HG03139 (cell line): ENCODE results near the gene PANK4.
A peak's percentile ranks its signal among the peaks of the same experiment; 100 is the strongest.

Experiments used
- ATAC-seq: cut with Tn5 transposase; IDR thresholded peaks from one replicate; pipeline ENCODE4 v1.9.1; 2021; ENCODE audit not compliant: unreplicated experiment

Gene PANK4

DNA sequence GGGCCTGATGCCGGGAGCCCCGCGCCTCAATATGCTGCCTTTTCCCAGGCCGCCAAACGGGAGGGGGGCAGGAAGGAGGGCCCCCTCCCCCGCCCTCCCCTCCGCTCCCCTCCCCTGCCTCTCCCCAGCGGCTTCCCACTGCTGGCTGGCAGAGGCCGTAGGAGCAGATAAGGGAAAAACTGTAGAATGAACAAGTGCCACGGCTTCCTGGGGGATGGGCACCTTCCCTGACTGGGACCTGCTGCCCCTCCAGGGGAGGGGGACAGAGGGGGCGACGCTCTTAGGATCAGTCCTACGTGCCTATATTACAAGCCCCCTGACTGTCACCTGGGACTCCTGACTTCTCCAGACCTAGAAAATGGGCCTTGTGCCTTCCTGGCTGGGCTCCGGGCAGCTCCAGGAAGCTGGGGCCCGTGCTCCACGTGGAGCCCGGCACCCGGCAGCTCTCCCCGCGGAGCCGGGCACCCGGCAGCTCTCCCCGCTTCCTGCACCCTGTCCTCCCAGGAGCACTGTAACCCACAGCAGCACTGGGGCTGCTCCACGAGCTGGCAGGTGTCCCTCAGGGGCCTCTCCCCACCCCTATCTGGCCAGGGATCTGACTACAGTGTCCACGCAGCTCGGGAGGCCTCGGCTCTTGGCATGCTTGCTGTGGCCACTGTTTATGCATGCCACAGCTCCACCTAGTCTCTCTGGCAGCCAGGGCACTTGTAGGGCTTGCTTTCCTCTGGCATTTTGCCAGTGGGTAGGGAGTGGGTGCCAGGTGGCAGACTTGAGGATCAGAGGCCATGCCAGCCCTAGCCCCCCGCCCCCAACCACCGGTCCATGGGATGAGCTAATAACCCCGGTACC lies 4.3 kb upstream of the PANK4 start:
- ATAC-seq = no peak

DNA sequence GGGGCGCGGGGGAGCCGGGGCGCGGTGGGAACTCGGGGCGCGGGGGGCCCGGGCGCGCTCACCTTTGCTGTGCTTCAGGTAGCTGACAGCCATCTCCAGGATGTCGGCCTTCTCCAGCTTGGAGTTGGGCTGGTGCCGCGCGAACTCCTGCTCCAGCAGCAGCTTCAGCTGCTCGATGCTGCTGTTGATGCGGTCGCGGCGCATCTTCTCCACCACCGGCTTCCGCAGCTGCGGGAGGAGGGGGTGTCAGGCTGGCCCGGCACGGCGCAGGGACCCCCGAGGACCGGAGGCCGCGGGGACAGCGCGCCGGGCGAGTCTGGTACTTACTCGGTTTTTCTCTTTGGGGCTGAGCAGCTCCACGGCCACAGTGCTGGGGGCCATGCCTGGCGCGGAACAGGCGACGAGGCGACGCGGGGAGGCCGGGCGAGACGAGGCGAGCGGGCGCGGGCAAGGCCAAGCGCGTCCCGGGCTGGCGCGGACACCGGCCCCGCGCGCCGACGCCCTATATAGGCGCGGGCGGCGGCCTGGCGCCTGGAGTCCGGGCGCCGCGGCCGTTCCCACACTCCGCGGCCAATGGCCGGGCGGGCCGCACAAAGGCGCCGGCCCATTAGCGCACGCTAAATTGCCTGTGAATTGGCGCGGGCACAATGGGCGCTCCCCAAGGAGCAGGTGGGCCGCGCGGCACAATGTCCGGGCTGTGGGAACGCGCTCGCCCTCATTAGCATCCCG lies 3.6 kb upstream of the PANK4 start, which contains the start of gene HES5:
TSS of gene HES5 (minus strand) at position 480 of the 729 bp plus-strand sequence. CDS start at position 381, 99 bp downstream.
- ATAC-seq = no peak

DNA sequence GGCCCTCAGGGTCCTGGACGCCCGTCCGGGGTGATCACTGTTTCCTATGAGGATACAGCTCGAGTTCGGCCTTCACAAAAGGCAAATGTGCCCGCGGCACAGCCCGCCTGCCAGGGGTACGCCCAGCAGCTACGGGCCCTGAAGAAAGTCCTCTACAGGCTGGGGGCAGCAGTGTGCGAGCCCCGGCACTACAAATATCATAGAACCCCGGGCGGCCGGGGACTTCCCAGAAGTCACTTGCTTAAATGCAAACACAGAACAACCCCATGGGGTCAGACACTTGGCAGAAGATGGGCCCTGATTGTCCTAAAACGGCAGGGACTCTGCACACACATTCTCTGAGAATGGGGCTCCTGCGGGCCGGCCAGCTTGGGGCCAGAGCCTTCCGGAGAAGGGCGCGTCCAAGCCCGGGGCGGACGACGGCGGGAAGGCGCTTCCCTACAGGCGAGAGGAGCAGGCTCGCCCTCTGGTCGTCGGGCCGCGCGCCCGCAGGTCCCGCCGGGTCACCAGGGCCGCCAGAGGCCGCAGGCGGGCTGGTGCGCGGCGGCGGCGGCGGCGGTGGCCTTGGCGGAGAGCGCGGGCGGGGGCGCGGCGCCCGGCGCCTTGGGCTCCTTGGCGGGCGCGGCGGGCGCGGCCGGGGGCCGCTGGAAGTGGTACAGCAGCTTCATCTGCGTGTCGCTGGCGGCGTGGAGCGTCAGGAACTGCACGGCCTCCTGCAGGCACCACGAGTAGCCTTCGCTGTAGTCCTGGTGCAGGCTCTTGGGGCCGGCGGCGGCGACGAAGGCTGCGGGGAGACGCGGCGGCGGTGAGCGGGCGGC lies 2.8 kb upstream of the PANK4 start:
- no peak for ATAC-seq

DNA sequence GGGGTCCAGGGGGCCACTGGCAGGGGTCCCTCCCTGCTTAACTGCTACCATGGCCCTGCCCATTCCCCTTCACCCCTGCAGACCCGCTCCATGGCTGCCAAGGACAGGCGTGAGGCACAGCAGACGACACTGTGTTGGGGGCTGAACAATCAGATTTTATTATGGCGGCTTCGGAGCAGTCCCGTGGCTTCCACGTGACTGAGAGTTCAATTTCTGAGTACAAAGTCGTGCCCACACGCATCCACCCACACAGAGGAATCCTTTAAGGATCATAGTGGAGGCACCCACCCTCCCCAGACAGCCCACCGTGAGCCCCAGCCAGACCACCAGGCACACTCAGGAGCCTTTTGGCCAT lies 2.2 kb upstream of the PANK4 start:
- ATAC-seq = no peak

DNA sequence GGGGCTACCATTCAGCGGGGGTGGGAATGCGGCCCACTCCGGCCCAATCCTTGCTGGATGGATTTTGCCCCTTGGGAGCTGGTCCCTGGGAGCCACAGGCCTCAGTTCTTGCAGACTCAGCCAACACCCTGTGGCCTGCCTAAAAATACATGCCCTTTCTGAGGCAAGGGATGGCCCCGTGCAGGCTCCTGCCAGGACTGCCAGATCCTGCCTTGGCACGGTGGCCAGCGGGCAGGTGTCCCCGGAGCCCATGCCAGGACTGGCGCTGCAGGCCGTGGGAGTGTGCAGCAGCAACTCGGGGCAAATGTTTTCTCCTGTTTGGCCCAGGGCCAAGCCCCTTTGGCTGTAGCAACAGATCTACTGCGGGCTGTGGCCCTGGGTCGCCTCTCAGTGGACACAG lies 1.6 kb upstream of the PANK4 start:
- no peak for ATAC-seq

DNA sequence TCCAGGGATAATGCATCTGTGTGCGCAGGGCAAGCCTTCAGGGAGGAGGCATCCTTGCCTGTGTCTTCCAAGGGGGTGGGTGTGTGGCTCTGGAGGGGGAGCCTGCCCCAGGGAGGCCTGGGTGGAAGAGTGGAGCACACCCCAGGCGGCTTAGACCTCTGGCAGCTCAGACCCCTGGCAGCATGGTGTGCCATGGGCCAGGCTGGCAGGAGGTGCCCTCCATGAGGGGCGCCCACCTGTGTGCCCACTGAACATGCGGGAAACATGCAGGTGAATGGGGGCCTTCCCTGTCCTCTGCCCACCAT lies 1.1 kb upstream of the PANK4 start:
- ATAC-seq = no peak

DNA sequence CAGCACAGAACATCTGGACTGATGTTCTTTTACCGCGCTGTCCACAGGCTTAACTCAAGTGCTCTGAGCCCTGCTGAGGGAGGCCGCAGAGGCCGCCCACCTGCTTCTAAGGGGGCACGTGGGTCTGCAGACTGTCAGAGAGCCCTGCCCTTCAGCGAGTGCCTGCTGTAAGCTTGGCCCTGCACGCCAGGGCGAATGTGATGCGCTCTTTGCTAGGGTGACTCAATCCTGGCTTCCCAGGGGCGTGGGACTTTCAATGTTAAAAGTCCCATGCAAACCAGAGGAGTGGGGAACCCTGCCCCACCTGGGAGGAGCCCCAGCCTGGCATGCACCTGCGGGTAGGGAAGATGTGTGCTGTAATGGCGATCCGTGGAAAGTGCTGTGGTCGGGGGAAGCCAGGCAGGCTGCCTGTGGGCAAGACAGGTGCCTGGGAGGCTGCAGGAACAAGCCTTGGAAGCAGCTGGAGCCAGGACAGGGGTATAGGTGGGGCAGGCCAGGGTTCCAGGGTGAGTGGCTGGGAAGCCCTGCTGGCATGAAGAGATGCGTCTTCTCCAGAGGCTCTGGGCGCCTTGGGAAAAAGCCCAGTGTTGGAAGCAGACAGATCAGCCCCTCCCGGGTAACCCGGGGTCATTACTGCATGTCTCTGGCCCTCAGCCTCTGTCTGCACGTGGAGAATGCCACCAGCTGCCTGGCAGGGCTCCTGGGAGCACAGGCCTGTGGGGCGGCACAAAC lies 594 bp upstream of the PANK4 start:
- ATAC-seq = peak; percentile 10

DNA sequence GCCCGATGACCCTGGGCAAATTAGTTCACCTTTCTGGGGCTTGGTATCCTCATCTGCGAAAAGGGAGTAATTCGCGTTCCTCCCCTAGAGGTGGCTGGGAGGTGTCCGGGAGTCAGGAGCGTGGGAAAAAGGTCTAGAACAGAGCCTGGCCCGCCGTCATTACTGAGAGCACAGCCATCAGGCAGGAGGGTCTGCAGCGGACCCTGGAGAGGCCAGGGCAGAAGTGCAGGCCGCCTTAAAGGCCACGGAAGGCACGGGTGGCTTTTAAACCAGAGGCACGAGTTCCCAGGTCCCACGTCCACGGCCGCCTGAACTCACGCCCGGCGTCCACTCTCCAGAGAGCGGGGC lies 850 bp downstream of the PANK4 start:
- ATAC-seq = no peak

DNA sequence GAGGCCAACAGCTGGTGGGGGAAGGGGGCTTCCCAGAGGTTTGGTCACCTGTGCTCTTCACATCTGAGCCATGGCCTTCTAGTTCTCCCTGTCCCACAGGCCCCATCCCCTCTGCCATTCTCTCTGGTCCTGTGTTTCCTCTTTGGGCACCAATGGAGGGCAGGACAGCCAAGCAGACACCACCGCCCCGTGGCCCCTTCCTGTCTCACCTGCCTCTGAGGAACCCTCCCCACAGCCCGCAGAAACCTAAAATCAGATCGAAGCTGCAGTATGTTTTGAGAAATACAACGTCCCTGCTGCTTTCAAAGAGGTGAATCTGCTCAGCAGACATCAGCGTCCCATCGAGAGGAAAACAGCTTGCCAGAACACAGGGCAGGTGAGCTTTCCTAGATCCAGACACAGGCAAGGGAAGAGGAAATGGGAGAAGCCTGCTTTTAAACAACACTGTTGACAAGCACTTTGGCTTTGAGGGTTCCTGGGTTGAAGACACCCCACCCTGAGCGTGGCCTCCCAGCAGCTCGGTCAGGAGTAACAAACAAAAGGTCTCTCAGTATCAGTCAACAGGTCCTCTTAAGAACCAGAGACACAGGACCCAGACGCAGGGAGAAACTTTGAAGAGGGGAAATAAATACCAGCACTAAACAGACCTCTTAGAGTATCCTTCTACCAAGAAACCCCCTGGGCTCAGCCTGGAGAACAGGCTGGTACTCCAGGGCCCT lies 2.3 kb downstream of the PANK4 start:
- no peak for ATAC-seq

DNA sequence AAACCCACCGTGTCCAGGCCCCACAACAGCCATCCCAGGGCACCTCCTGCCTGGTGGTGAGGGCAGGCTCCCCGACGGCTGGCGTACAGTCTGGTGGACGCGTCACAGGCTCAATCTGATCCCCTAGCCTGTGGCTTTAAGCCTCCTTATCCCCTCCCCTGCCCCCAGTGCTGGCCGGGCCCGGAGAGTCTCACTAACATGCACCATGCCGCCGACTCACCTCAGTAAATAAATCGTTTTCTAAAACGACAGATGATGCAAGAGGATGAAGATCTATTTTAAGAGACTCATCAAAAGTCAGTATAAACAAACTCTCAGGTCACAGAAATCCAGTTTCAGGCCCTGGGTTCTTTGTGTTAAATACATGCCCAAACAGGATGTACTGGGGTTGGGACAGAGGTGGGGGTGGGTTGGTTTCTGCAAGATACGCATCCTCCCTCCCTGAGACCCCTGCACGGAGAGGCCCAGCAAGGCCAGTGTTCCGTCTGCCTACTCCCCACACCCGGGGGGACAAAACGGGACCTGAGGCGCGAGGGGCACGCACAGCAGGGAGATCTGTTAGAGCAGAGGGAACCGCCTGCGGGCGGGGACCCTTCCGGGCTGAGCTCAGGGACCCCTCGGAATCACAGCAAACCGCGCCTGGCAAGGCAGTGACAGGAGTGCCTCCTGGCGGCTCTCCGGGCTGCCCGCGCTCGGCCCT lies 3.1 kb downstream of the PANK4 start:
- ATAC-seq = no peak

DNA sequence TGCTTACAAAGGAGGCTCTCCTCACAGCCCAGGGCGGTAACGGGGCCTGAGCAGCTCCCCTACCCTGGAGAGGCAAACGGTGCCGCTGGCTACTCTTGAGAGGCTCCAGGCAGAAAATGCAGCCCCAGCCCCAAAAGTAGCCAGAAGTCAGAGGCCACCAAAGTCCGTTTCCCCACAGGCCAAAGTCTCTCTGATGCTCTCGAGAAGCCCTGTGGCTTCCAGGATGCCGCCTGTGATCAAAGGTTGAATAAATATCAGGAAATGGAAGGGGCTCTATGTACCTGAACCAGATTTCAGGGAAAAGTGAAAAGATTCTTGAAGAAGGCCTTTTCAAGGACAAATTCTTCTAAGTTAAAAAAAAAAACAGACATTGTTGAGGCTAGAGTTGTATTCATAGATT lies 4.2 kb downstream of the PANK4 start:
- no peak for ATAC-seq

DNA sequence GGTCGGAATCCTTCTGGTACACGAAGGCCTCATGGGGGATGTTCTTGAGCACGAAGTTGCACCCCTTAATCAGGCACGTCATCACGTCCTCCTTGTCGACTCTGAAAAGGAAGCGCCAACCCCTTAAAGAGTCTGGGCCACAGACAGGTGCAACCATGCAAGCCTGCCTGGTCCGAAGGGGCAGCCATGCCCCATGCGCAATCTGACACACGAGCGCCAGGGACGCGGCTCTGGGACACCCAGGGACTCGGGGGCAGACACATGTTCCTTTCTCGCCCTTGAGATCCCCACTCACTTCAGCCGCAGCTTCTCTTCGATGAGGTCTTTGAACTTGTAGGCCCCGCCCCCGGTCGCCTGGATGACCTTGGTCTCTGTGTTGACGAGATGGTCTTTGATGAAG lies 5.6 kb downstream of the PANK4 start:
- no peak for ATAC-seq

DNA sequence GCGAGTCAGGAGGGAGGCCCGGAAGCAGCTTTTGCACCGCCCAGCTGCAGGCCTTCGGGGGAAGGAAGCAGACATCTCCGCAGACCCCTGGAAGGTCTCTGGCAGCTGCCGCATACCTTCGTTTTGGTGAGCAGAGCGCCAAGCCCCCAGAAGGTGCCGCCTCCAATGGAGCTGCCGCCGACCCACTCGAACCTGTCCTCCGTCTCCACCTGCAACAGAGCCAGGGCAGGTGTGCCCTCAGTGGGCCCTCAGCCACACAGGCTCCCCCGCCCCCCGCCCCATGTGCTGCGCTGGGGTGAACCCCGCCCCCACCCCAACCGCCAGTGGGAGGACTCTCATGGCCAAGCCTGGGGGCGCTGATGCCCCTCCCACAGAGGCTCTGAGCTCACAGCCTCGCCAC lies 6.2 kb downstream of the PANK4 start:
- no peak for ATAC-seq

DNA sequence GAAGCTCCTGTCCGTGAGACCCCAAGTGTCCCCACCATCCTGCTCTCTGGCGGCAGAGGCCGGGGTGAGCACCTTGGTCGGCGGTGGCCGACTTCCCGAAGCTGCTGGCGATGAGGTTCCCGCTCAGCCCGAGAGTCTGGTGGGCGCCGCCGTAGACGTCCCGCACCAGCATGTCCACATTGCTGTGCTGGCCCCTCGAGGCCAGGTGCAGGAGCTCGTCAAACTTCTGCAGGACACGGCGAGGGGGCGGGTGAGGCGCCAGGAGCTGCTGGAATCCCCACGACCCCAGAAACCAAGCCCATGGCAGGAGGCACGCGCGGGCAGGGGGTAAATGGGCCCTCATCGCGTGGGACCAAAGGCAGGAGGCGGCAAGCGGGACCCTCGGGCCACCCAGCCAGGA lies 6.7 kb downstream of the PANK4 start:
- ATAC-seq = no peak

DNA sequence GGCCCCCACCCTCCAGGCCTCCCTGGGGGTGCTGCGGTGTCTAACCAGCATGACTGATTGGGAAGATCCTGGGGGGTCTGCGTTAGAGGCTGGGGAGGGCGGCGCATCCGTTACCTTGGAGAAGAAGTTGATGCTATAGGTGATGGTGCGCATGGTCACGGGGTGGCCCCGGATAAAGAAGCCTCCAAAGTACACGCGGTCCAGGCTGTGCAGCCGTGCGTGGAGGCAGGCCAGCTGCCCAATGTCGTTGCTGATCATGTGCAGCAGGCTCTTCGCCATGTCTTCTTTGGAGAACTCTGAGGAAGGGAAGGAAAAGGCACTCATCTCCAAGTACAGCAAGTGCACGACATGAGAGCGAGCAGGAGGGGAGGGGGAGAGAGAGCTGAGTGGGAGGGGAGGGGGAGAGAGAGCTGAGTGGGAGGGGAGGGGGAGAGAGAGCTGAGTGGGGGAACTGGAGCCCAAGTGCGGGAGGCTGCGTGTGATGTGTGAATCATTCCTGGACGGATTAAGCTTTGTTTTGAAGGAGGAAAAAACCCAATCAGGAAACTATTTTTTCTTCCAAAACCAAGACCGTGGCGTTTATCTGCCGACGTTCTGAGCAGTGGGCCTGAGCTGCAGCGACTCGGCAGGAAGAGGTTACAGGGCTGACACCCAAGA lies 7.2 kb downstream of the PANK4 start:
- ATAC-seq = no peak

DNA sequence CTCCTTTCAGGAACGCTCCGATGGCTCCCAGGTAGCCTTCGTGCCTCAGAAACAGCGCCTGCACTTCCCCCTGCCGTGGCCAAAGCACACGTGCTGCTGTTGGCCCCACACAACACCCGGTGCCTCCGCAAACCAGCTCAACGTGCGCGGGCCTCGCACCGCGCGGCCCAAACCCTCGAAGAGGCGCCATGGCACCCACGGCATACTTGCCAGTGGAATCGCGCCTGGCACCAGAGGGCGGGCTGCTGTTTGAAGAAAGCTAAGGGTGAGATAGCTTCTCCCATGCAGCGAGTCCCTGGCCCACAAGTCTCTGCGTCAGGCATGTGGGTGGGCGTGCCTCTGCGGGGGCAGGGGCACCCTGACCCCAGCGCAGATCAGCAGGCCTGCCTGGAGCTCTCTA lies 7.9 kb downstream of the PANK4 start:
- no peak for ATAC-seq

DNA sequence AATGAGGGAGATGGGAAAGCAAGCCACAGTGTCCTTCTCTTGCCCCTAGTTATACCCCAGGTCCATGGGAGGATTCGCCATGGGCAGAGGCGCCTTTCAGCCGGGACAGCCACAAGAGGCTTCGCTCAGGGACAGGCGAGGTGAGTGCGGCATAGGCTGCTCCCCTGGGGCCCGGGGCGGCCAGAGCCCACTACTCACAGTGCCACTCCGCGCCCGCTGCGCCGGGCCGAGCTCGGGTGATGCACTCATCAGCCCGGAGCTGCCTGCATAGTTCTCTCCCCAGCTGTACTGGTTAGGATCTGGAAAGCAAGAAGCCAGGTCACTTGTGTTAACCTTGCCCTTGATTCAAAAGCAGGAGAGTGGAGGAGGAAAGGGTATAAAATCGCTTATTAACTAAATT lies 8.4 kb downstream of the PANK4 start:
- no peak for ATAC-seq

DNA sequence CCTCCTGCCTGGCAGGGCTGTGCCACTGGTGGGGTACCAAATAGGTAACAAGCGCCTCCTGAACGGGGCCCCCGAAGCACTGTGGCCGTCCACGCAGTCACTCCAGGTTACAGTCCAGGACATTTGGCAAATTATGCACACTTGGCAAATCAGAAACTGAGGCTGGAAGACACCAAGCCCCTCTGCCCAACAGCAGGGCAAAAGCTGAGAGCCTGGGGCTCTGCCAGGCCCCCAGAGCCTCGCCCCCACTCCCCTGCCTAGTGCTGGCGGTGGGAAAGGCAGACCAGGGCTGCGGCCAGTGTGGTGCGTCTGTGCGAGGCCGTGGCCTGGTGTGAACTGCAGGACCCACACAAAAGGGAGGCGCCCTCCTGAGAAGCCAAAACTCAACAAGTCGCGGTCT lies 9.4 kb downstream of the PANK4 start:
- no peak for ATAC-seq

DNA sequence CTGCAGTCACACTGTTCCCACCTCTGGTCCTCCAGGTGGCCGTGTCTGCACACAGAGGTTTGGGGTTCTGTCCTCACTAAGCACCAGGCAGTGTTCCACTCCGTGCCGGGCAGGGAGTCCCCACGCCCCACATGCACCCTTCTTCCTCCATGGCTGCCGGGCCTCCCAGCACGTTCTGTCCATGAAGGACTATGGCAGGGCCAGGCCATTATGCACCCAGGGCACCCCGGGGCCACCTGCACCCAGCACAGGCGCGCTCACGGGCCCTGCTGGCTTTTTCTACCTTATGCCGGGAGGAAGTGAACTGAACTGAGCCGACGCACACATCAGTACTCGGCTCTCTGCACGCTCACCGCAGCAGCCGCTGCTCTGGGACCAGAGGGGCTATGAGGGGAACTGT lies 10.3 kb downstream of the PANK4 start:
- no peak for ATAC-seq

DNA sequence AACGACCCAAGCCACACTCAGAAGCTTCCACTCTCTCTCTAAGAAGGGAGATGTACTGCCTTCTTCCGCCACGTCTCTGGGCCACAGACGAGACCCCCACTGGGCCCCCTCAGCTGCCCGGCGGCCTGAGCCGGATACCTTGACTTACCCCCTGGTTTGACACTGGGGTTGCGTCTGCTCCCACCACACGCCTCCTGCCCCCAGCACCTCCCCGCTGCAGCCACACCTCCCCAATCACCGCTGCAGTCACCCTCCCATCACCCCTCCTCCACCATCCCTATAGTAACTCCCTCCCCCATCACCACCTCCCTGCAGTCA lies 10.7 kb downstream of the PANK4 start:
- no peak for ATAC-seq
